ENCODE results near the gene S100A13.

GRCh38 chr1:153613406-153613805, 13.9 kb downstream of the S100A13 start:
- TF ChIP-seq, protein P1, sequence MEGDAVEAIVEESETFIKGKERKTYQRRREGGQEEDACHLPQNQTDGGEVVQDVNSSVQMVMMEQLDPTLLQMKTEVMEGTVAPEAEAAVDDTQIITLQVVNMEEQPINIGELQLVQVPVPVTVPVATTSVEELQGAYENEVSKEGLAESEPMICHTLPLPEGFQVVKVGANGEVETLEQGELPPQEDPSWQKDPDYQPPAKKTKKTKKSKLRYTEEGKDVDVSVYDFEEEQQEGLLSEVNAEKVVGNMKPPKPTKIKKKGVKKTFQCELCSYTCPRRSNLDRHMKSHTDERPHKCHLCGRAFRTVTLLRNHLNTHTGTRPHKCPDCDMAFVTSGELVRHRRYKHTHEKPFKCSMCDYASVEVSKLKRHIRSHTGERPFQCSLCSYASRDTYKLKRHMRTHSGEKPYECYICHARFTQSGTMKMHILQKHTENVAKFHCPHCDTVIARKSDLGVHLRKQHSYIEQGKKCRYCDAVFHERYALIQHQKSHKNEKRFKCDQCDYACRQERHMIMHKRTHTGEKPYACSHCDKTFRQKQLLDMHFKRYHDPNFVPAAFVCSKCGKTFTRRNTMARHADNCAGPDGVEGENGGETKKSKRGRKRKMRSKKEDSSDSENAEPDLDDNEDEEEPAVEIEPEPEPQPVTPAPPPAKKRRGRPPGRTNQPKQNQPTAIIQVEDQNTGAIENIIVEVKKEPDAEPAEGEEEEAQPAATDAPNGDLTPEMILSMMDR (IDR thresholded peaks at IDR 0.05), result no peak
- TF ChIP-seq POLR2AphosphoS5 (IDR thresholded peaks at IDR 0.05; ENCODE audit: low read depth, low read length) (no peak), REST (IDR thresholded peaks at IDR 0.05; ENCODE audit: insufficient read depth in 1 of 2, low read depth in 2 of 2, low read length in 1 of 2) (no peak)

Measured in Panc1 (cell line).